Testis (tissue), 3 donors: ENCODE measurements around the gene VKORC1. TPM values are rescaled to one million over a fixed set of nuclear protein-coding genes. Genes with fewer than 3 reads are reported as not detected.

Source experiments
- DNase-seq: peaks from one replicate; pipeline ENCODE4 v3.0.0-alpha.2; 2019
- H3K27ac ChIP-seq, 2 donors: fragments of 200-600 bp; sonication (generic); one replicate each; pipeline ENCODE4 v1.5.1; 2019
- H3K27me3 ChIP-seq: fragments of 200-600 bp; sonication (generic); one replicate; pipeline ENCODE4 v1.5.1; 2019
- H3K36me3 ChIP-seq: fragments of 200-600 bp; sonication (generic); one replicate; pipeline ENCODE4 v1.5.1; 2017; ENCODE audit warnings: low read depth; ENCODE audit errors: missing control alignments
- H3K4me1 ChIP-seq: fragments of 200-600 bp; sonication (generic); one replicate; pipeline ENCODE4 v1.5.1; 2019
- H3K4me3 ChIP-seq, 2 donors: fragments of 200-600 bp; sonication (generic); one replicate each; pipeline ENCODE4 v1.5.1; 2017 to 2019
- H3K9me3 ChIP-seq: fragments of 200-600 bp; sonication (generic); one replicate; pipeline ENCODE4 v1.5.1; 2017
- CTCF ChIP-seq, 3 experiments: fragments of 450-650 bp in 2 of 3; fragments of 200-600 bp in 1 of 3; sonication (generic) in 1 of 3; IDR thresholded peaks; one replicate each; pipeline ENCODE4 v1.5.1; 2016 to 2019; ENCODE audit warnings: antibody characterized with exemption in 3 of 3, mild to moderate bottlenecking in 2 of 3, moderate library complexity in 1 of 3
- POLR2A ChIP-seq: fragments of 450-650 bp; IDR thresholded peaks from one replicate; pipeline ENCODE4 v1.6.1; 2017; ENCODE audit warnings: antibody characterized with exemption, mild to moderate bottlenecking, moderate library complexity
- WGBS, 2 donors: methylation state at CpG; one replicate each; pipeline ENCODE4 v1.1.5; 2018; 5-methylcytosine and 5-hydroxymethylcytosine counted together
- intact Hi-C: fragments of 100-400 bp; cut with DNase I; formaldehyde crosslinking; loops from one replicate; pipeline ENCODE4 v1.15.1; 2023; ENCODE audit warnings: low total_unique reads
- polyA plus RNA-seq: library from polyadenylated mRNA; stranded (reverse); fragments of 350-450 nt; fragmentation: Illumina TruSeq; extraction: RNeasy Lipid Tissue Mini Kit (QIAGEN cat#74804); gene quantifications from one replicate; pipeline ENCODE4 v1.2.3, GENCODE V29; 2014; ENCODE audit warnings: low read depth, low replicate concordance; ENCODE audit not compliant: insufficient read depth
- total RNA-seq, 2 donors: library from RNA; depleted of rRNA; stranded (reverse); fragments of >200 nt; gene quantifications; one replicate each; pipeline ENCODE4 v1.2.3, GENCODE V29; 2016

The VKORC1 gene
- total and polyA plus RNA-seq, 3 donors from 2014 or later = 102 to 183 (median 102) TPM

- TF ChIP-seq POLR2A (no peak), CTCF (IDR thresholded peaks at IDR 0.05) (no peak)
These were observed 32.7 kb downstream of the VKORC1 start for GRCh38 chr16:31061813-31062440.

GRCh38 chr16:31061126-31061812, 33.3 kb downstream of the VKORC1 start:
- Histone ChIP-seq H3K4me1 (peaks cover 8% of the 10 kb centered on the region), H3K9me3 (no peaks in the 10 kb centered on the region), H3K27ac (no peak overlapping the region), H3K36me3 (no peaks in the 10 kb centered on the region), H3K4me3 (peak overlapping the region; percentile 10 to 36), H3K27me3 (no peaks in the 10 kb centered on the region)
- TF ChIP-seq CTCF (IDR thresholded peaks at IDR 0.05) (no peak), POLR2A (no peak)
- intact Hi-C loops = no loop called here
- DNase-seq = no peak
- WGBS, 2 donors = 70 to 90% methylated on average over 12 to 42 of the region's 42 CpGs

More at GRCh38 chr16:31061813-31062440, 32.7 kb downstream of the VKORC1 start:
- WGBS, 2 donors = 78 to 84% methylated on average over 14 to 54 of the region's 54 CpGs
- no peaks in the 10 kb centered on the region for H3K36me3 ChIP-seq
- no peak overlapping the region for H3K27ac ChIP-seq
- H3K4me1 ChIP-seq = peaks cover 8% of the 10 kb centered on the region
- no peaks in the 10 kb centered on the region for H3K27me3 ChIP-seq
- H3K9me3 ChIP-seq = no peaks in the 10 kb centered on the region
- H3K4me3 ChIP-seq = peak overlapping the region; percentile 10 to 36
- DNase-seq = no peak
- intact Hi-C loops = no loop called here

GRCh38 chr16:31055613-31056012, 39.0 kb downstream of the VKORC1 start:
- DNase-seq = no peak

GRCh38 chr16:31052114-31052513, 42.5 kb downstream of the VKORC1 start:
- Histone ChIP-seq H3K9me3 (no peaks in the 10 kb centered on the region), H3K27ac (no peak overlapping the region), H3K36me3 (no peaks in the 10 kb centered on the region), H3K27me3 (no peaks in the 10 kb centered on the region), H3K4me1 (no peaks in the 10 kb centered on the region), H3K4me3 (no peak overlapping the region)
- TF ChIP-seq POLR2A = no peak
- TF ChIP-seq CTCF (IDR thresholded peaks at IDR 0.05) = no peak
- WGBS, 2 donors = 58 to 73% methylated on average over 2 of the region's 2 CpGs
- intact Hi-C loops = no loop called here
- no peak for DNase-seq

More at GRCh38 chr16:31055613-31056012, 39.0 kb downstream of the VKORC1 start:
- Histone ChIP-seq H3K9me3 (no peaks in the 10 kb centered on the region), H3K27me3 (no peaks in the 10 kb centered on the region), H3K27ac (no peak overlapping the region), H3K4me1 (no peaks in the 10 kb centered on the region), H3K36me3 (no peaks in the 10 kb centered on the region), H3K4me3 (no peak overlapping the region)
- no peak for TF ChIP-seq POLR2A
- TF ChIP-seq CTCF (IDR thresholded peaks at IDR 0.05) = no peak
- WGBS, 2 donors = 84 to 94% methylated on average over 4 of the region's 4 CpGs
- intact Hi-C loops = no loop called here
